Measurements from ENCODE around the gene GNB4.

The GNB4 gene

DNA sequence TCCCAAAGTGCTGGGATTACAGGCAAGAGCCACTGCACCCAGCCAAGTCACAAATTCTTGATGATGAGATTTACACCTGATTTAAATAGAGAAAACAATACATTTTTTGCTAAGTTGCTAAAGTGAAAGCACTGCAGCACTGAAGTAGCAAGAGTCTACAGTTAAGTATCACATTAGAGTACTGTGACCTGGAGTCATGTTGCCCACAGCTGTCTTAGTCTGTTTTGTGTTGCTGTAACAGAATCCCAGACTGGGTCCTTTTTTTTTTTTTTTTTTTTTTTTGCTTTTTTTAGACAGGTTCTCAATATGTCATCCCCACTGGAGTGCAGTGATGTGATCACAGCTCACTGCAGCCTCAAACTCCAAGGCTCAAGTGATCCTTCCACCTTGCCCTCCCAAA lies 23.2 kb upstream of the GNB4 start:
- DNase-seq (ENCODE audit: low read depth) = peak; percentile 20
- TF ChIP-seq, protein P1, sequence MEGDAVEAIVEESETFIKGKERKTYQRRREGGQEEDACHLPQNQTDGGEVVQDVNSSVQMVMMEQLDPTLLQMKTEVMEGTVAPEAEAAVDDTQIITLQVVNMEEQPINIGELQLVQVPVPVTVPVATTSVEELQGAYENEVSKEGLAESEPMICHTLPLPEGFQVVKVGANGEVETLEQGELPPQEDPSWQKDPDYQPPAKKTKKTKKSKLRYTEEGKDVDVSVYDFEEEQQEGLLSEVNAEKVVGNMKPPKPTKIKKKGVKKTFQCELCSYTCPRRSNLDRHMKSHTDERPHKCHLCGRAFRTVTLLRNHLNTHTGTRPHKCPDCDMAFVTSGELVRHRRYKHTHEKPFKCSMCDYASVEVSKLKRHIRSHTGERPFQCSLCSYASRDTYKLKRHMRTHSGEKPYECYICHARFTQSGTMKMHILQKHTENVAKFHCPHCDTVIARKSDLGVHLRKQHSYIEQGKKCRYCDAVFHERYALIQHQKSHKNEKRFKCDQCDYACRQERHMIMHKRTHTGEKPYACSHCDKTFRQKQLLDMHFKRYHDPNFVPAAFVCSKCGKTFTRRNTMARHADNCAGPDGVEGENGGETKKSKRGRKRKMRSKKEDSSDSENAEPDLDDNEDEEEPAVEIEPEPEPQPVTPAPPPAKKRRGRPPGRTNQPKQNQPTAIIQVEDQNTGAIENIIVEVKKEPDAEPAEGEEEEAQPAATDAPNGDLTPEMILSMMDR (conservative IDR thresholded peaks at IDR 0.05; ENCODE audit: low read depth, low read length) = no peak
- H3K4me3 ChIP-seq (ENCODE audit: low read depth, low read length) = no peak overlapping the region

GRCh38 chr3:179473565-179473964 lies 22.3 kb upstream of the GNB4 start:
- no peak for DNase-seq (ENCODE audit: low read depth)
- H3K4me3 ChIP-seq (ENCODE audit: low read depth, low read length) = no peak overlapping the region
- TF ChIP-seq, protein P1 (conservative IDR thresholded peaks at IDR 0.05; ENCODE audit: low read depth, low read length) = no peak

DNA sequence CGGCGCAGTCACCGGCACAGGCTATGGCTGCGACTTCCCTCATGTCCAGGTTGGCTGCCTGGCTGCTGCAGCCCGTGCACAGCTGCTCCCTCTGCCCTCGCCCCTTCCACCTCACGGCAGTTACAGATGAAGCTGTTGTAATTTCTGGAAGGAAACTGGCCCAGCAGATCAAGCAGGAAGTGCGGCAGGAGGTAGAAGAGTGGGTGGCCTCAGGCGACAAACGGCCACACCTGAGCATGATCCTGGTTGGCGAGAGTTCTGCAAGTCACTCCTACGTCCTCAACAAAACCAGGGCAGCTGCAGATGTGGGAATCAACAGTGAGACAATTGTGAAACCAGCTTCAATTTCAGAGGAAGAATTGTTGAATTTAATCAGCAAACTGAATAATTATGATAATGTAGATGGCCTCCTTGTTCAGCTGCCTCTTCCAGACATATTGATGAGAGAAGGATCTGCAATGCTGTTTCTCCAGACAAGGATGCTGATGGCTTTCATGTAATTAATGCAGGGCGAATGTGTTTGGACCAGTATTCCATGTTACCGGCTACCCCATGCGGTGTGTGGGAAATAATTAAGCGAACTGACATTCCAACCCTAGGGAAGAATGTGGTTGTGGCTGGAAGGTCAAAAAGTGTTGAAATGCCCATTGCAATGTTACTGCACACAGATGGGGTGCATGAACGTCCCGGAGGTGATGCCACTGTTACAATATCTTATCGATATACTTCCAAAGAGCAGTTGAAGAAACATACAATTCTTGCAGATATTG lies 13.2 kb upstream of the GNB4 start:
- DNase-seq (ENCODE audit: low read depth) = no peak
- H3K4me3 ChIP-seq (ENCODE audit: low read depth, low read length) = no peak overlapping the region
- TF ChIP-seq, protein P1 (conservative IDR thresholded peaks at IDR 0.05; ENCODE audit: low read depth, low read length) = no peak

DNA sequence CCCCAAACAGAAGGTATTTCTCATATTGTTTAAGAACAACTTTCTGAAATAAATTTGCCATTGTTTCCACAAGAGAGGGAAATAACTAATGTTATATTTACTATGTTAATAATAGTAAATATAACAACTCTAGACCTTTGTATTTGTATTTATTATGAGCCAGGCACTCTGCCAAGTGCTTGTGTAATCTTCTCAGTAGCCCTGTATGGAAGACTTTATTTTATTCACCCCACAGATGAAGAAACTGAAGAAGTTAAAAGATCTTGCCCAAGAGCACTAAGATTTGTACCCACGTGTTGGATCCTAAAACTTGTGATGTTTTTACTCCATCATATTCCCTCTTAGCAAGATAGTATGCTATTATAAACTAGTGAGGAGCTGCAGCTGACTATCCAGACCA lies 12.0 kb upstream of the GNB4 start:
- H3K4me3 ChIP-seq (ENCODE audit: low read depth, low read length) = no peak overlapping the region
- DNase-seq (ENCODE audit: low read depth) = peak; percentile 61
- TF ChIP-seq, protein P1 (conservative IDR thresholded peaks at IDR 0.05; ENCODE audit: low read depth, low read length) = no peak

GRCh38 chr3:179460260-179460659 lies 9.0 kb upstream of the GNB4 start:
- no peak for DNase-seq (ENCODE audit: low read depth)
- TF ChIP-seq, protein P1 (conservative IDR thresholded peaks at IDR 0.05; ENCODE audit: low read depth, low read length) = no peak
- H3K4me3 ChIP-seq (ENCODE audit: low read depth, low read length) = no peak overlapping the region

DNA sequence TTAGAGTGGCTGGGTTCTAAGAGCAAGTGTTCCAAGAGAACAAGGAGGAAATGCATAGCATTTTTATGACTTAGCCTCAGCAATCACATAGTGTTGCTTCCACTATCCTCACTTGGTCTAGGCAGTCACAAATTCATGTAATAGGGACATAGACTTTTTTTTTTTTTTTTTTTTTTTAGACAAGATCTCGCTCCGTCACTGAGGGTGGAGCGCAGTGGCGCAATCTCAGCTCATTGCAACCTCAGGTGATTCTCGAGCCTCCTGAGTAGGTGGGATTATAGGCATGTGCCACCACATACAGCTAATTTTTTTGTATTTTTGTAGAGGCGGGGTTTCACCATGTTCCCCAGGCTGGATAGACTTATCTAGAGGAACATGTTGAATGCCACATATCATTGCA lies 4.7 kb upstream of the GNB4 start:
- H3K4me3 ChIP-seq (ENCODE audit: low read depth, low read length) = no peak overlapping the region
- peak; percentile 18 for DNase-seq (ENCODE audit: low read depth)
- TF ChIP-seq, protein P1 (conservative IDR thresholded peaks at IDR 0.05; ENCODE audit: low read depth, low read length) = no peak

GRCh38 chr3:179454887-179455286 lies 3.6 kb upstream of the GNB4 start:
- TF ChIP-seq, protein P1 (conservative IDR thresholded peaks at IDR 0.05; ENCODE audit: low read depth, low read length) = no peak
- H3K4me3 ChIP-seq (ENCODE audit: low read depth, low read length) = no peak overlapping the region
- DNase-seq (ENCODE audit: low read depth) = peak; percentile 35

Data from choroid plexus epithelial cell (primary cell).